SW480 (cell line): ENCODE measurements around the gene PTGES2.
"Not testable (repeated sequence)": the region's sequence is repeated elsewhere in the genome, so short reads cannot be mapped to it uniquely, and the experiment has no call there.

Experiments
- DNase-seq: peaks from one replicate; pipeline ENCODE4 v3.0.0-alpha.2; 2016; ENCODE audit warnings: low spot score

Gene PTGES2

GRCh38 chr9:128136816-128137793, 9.6 kb upstream of the PTGES2 start:
- DNase-seq: peak; percentile 87

GRCh38 chr9:128135561-128135960, 8.0 kb upstream of the PTGES2 start:
- peak; percentile 64 for DNase-seq

GRCh38 chr9:128132139-128132538, 4.6 kb upstream of the PTGES2 start:
- peak; percentile 70 for DNase-seq

- not testable (repeated sequence) for DNase-seq
These were observed 3.8 kb upstream of the PTGES2 start for GRCh38 chr9:128131346-128131745.

- not testable (repeated sequence) for DNase-seq
These were observed 3.1 kb upstream of the PTGES2 start for GRCh38 chr9:128130651-128131050.

GRCh38 chr9:128129976-128130590, 2.6 kb upstream of the PTGES2 start:
- DNase-seq: not testable (repeated sequence)

GRCh38 chr9:128128836-128129590, 1.5 kb upstream of the PTGES2 start:
- DNase-seq: no peak

GRCh38 chr9:128127990-128128835, 684 bp upstream of the PTGES2 start:
- peak; percentile 92 for DNase-seq

- DNase-seq: no peak
These were observed 1.8 kb downstream of the PTGES2 start for GRCh38 chr9:128125580-128126354.

- DNase-seq: no peak
These were observed 2.5 kb downstream of the PTGES2 start for GRCh38 chr9:128124873-128125579.

- DNase-seq: no peak
These were observed 3.1 kb downstream of the PTGES2 start for GRCh38 chr9:128124451-128124850.

- DNase-seq: no peak
These were observed 4.0 kb downstream of the PTGES2 start for GRCh38 chr9:128123451-128124080.

- no peak for DNase-seq
These were observed 4.7 kb downstream of the PTGES2 start for GRCh38 chr9:128122809-128123175.

GRCh38 chr9:128121924-128122808, 5.4 kb downstream of the PTGES2 start:
- DNase-seq: no peak

GRCh38 chr9:128121466-128121810, 6.1 kb downstream of the PTGES2 start:
- DNase-seq: no peak

- no peak for DNase-seq
These were observed 6.6 kb downstream of the PTGES2 start for GRCh38 chr9:128120741-128121465.

- DNase-seq: no peak
These were observed 7.3 kb downstream of the PTGES2 start for GRCh38 chr9:128120061-128120740.
